CD4-positive, CD25-positive, alpha-beta regulatory T cell (primary cell): Measurements from ENCODE around the gene MEGF6. TPM values are rescaled to one million over a fixed set of nuclear protein-coding genes. Genes with fewer than 3 reads are reported as not detected.

ENCODE experiments used
- ATAC-seq, 2 donors: fragments of 150-1000 bp; cut with Tn5 transposase; one replicate each; pipeline ENCODE4 v1.10.0; 2021; ENCODE audit warnings: low read depth in 2 of 2, moderate number of reproducible peaks in 2 of 2, moderate library complexity in 1 of 2
- DNase-seq, 3 donors: peaks; one replicate each; pipeline versions ENCODE4 v3.0.0 to v3.0.0-alpha.2; 2012 to 2022; ENCODE audit warnings: mixed read lengths in 1 of 3
- H3K27ac ChIP-seq: one replicate; pipeline ENCODE4 v1.7.0; 2013; ENCODE audit warnings: mild to moderate bottlenecking, low read length; ENCODE audit not compliant: insufficient read depth, poor library complexity, severe bottlenecking
- H3K27me3 ChIP-seq: one replicate; pipeline ENCODE4 v1.7.0; 2013; ENCODE audit warnings: low read length; ENCODE audit not compliant: control insufficient read depth, insufficient read depth
- H3K36me3 ChIP-seq: one replicate; pipeline ENCODE4 v1.7.0; 2013; ENCODE audit warnings: mild to moderate bottlenecking, low read length, moderate library complexity; ENCODE audit not compliant: control insufficient read depth, insufficient read depth
- H3K4me1 ChIP-seq: 2 replicates; pipeline ENCODE4 v1.7.0; 2013; ENCODE audit warnings: mild to moderate bottlenecking, low read length; ENCODE audit not compliant: insufficient read depth, control insufficient read depth, poor library complexity, severe bottlenecking
- H3K4me3 ChIP-seq: one replicate; pipeline ENCODE4 v1.7.0; 2013; ENCODE audit warnings: low read depth, mild to moderate bottlenecking, low read length, moderate library complexity
- H3K9me3 ChIP-seq, 2 experiments: 1 replicate in 1 of 2; 2 replicates in 1 of 2; pipeline ENCODE4 v1.7.0; 2013; ENCODE audit warnings: low read length in 2 of 2, mild to moderate bottlenecking in 1 of 2, moderate library complexity in 1 of 2; ENCODE audit not compliant: control insufficient read depth in 2 of 2
- H3K27ac Mint-ChIP-seq, 3 donors: one replicate each; pipeline ENCODE4 v1.8.0; 2020 to 2022; ENCODE audit warnings: mild to moderate bottlenecking in 3 of 3, mixed read lengths in 3 of 3, moderate library complexity in 2 of 3
- H3K27me3 Mint-ChIP-seq: one replicate; pipeline ENCODE4 v1.8.0; 2022; ENCODE audit warnings: mild to moderate bottlenecking, mixed read lengths
- H3K36me3 Mint-ChIP-seq: one replicate; pipeline ENCODE4 v1.8.0; 2020; ENCODE audit warnings: mixed read lengths
- H3K4me1 Mint-ChIP-seq, 4 donors: one replicate each; pipeline ENCODE4 v1.8.0; 2020 to 2022; ENCODE audit warnings: mixed read lengths in 4 of 4, mild to moderate bottlenecking in 1 of 4
- H3K4me3 Mint-ChIP-seq, 4 donors: one replicate each; pipeline ENCODE4 v1.8.0; 2020 to 2022; ENCODE audit warnings: mild to moderate bottlenecking in 4 of 4, mixed read lengths in 4 of 4, moderate library complexity in 3 of 4
- H3K9me3 Mint-ChIP-seq, 7 donors: one replicate each; pipeline ENCODE4 v1.8.0; 2020 to 2022; ENCODE audit warnings: mixed read lengths in 7 of 7, mild to moderate bottlenecking in 3 of 7, moderate library complexity in 2 of 7
- polyA plus RNA-seq, 4 donors: library from polyadenylated mRNA; unstranded; fragments of 300-500 nt; fragmentation: Illumina TruSeq; gene quantifications; one replicate each; pipeline ENCODE4 v1.2.3, GENCODE V29; 2021
- total RNA-seq: library from RNA; stranded (reverse); gene quantifications from one replicate; pipeline ENCODE4 v1.2.3, GENCODE V29; 2022

Gene MEGF6
- total and polyA plus RNA-seq, 5 donors from 2014 or later: 4.7 to 123 (median 6.8) TPM

- Histone ChIP-seq H3K27ac (peak within 1 kb of the TSS; percentile 41), H3K36me3 (peaks cover 24% of the 10 kb centered on the region), H3K9me3 (no peaks in the 10 kb centered on the region), H3K4me3 (peak within 1 kb of the TSS; percentile 77), H3K27me3 (peaks cover 4% of the 10 kb centered on the region), H3K4me1 (peaks cover 38% of the 10 kb centered on the region)
- H3K36me3 Mint-ChIP-seq: peaks cover 14% of the 10 kb centered on the region
- peak within 1 kb of the TSS; percentile 85 to 91 (median 88) for H3K4me3 Mint-ChIP-seq
- DNase-seq (peak; percentile 85 to 95 (median 86)), ATAC-seq (peak; percentile 96 to 98)
- H3K27me3 Mint-ChIP-seq: peaks cover 30% of the 10 kb centered on the region
- H3K27ac Mint-ChIP-seq: peak within 1 kb of the TSS in 2 of 3 donors; percentile 26 to 47
- peaks cover 0 to 4% (median 0%) of the 10 kb centered on the region in 7 donors for H3K9me3 Mint-ChIP-seq
- H3K4me1 Mint-ChIP-seq: peaks cover 8 to 28% (median 24%) of the 10 kb centered on the region in 4 donors
Observed at GRCh38 chr1:3649342-3650247, 38.3 kb upstream of the MEGF6 start, which contains the start of gene WRAP73. WRAP73 (minus strand) TSS chr1:3650103; CDS start chr1:3649999, 104 bp downstream.

GRCh38 chr1:3646596-3646995 lies 35.3 kb upstream of the MEGF6 start:
- peaks cover 30% of the 10 kb centered on the region for H3K36me3 ChIP-seq
- H3K9me3 ChIP-seq: no peaks in the 10 kb centered on the region
- peaks cover 25% of the 10 kb centered on the region for H3K4me1 ChIP-seq
- no peaks in the 10 kb centered on the region for H3K27me3 ChIP-seq
- H3K4me1 Mint-ChIP-seq: peaks cover 8 to 28% (median 22%) of the 10 kb centered on the region in 4 donors
- DNase-seq (no peak), ATAC-seq (no peak)
- peaks cover 30% of the 10 kb centered on the region for H3K36me3 Mint-ChIP-seq
- no peak overlapping the region for H3K4me3 ChIP-seq
- H3K27ac Mint-ChIP-seq: no peak overlapping the region
- peaks cover 15% of the 10 kb centered on the region for H3K27me3 Mint-ChIP-seq
- H3K4me3 Mint-ChIP-seq: peak overlapping the region in 2 of 4 donors; percentile 34 to 65
- peaks cover 0 to 2% (median 0%) of the 10 kb centered on the region in 7 donors for H3K9me3 Mint-ChIP-seq
- no peak overlapping the region for H3K27ac ChIP-seq

- Mint-ChIP-seq H3K36me3 (peaks cover 31% of the 10 kb centered on the region), H3K27ac (peak overlapping the region in 1 of 3 donors; percentile 11)
Observed at GRCh38 chr1:3645666-3646355, 34.5 kb upstream of the MEGF6 start.

GRCh38 chr1:3645247-3645646 lies 33.9 kb upstream of the MEGF6 start:
- H3K4me3 Mint-ChIP-seq: no peak overlapping the region
- H3K4me1 ChIP-seq: peaks cover 12% of the 10 kb centered on the region
- H3K36me3 ChIP-seq: peaks cover 36% of the 10 kb centered on the region
- no peak overlapping the region for H3K27ac ChIP-seq
- peaks cover 4 to 22% (median 20%) of the 10 kb centered on the region in 4 donors for H3K4me1 Mint-ChIP-seq
- H3K27me3 ChIP-seq: no peaks in the 10 kb centered on the region
- H3K27me3 Mint-ChIP-seq: peaks cover 5% of the 10 kb centered on the region
- peaks cover 31% of the 10 kb centered on the region for H3K36me3 Mint-ChIP-seq
- DNase-seq: no peak
- H3K4me3 ChIP-seq: no peak overlapping the region
- H3K27ac Mint-ChIP-seq: no peak overlapping the region
- no peaks in the 10 kb centered on the region for H3K9me3 ChIP-seq
- peaks cover 0 to 2% (median 0%) of the 10 kb centered on the region in 7 donors for H3K9me3 Mint-ChIP-seq
- ATAC-seq: no peak

More at GRCh38 chr1:3645666-3646355, 34.5 kb upstream of the MEGF6 start:
- Histone ChIP-seq H3K4me1 (peaks cover 17% of the 10 kb centered on the region), H3K36me3 (peaks cover 36% of the 10 kb centered on the region), H3K27ac (no peak overlapping the region), H3K4me3 (no peak overlapping the region), H3K9me3 (no peaks in the 10 kb centered on the region), H3K27me3 (no peaks in the 10 kb centered on the region)
- ATAC-seq (no peak), DNase-seq (no peak)
- H3K9me3 Mint-ChIP-seq: peaks cover 0 to 2% (median 0%) of the 10 kb centered on the region in 7 donors
- peak overlapping the region in 1 of 4 donors; percentile 4 for H3K4me3 Mint-ChIP-seq
- peaks cover 10% of the 10 kb centered on the region for H3K27me3 Mint-ChIP-seq
- H3K4me1 Mint-ChIP-seq: peaks cover 8 to 25% (median 21%) of the 10 kb centered on the region in 4 donors

- H3K36me3 Mint-ChIP-seq: peaks cover 31% of the 10 kb centered on the region
Observed at GRCh38 chr1:3644273-3644672, 33.0 kb upstream of the MEGF6 start.

GRCh38 chr1:3642919-3643675 lies 31.8 kb upstream of the MEGF6 start:
- Mint-ChIP-seq H3K36me3 (peaks cover 39% of the 10 kb centered on the region), H3K27ac (no peak overlapping the region)

More at GRCh38 chr1:3644273-3644672, 33.0 kb upstream of the MEGF6 start:
- no peak overlapping the region for H3K27ac ChIP-seq
- ATAC-seq (no peak), DNase-seq (no peak)
- H3K36me3 ChIP-seq: peaks cover 41% of the 10 kb centered on the region
- Mint-ChIP-seq H3K9me3 (no peaks in the 10 kb centered on the region), H3K27ac (no peak overlapping the region), H3K27me3 (no peaks in the 10 kb centered on the region), H3K4me1 (peaks cover 0 to 19% (median 17%) of the 10 kb centered on the region in 4 donors), H3K4me3 (no peak overlapping the region)
- H3K4me3 ChIP-seq: no peak overlapping the region
- H3K4me1 ChIP-seq: peaks cover 7% of the 10 kb centered on the region
- no peaks in the 10 kb centered on the region for H3K27me3 ChIP-seq
- no peaks in the 10 kb centered on the region for H3K9me3 ChIP-seq

GRCh38 chr1:3641816-3642215 lies 30.5 kb upstream of the MEGF6 start:
- Histone ChIP-seq H3K36me3 (peaks cover 55% of the 10 kb centered on the region), H3K4me3 (no peak overlapping the region), H3K9me3 (no peaks in the 10 kb centered on the region), H3K4me1 (no peaks in the 10 kb centered on the region), H3K27me3 (no peaks in the 10 kb centered on the region), H3K27ac (no peak overlapping the region)
- no peak for ATAC-seq
- H3K4me3 Mint-ChIP-seq: peak overlapping the region in 1 of 4 donors; percentile 29
- peaks cover 0 to 2% (median 0%) of the 10 kb centered on the region in 4 donors for H3K4me1 Mint-ChIP-seq
- H3K27me3 Mint-ChIP-seq: no peaks in the 10 kb centered on the region
- no peak overlapping the region for H3K27ac Mint-ChIP-seq
- DNase-seq: no peak
- peaks cover 47% of the 10 kb centered on the region for H3K36me3 Mint-ChIP-seq
- no peaks in the 10 kb centered on the region for H3K9me3 Mint-ChIP-seq

More at GRCh38 chr1:3642919-3643675, 31.8 kb upstream of the MEGF6 start:
- H3K4me3 Mint-ChIP-seq: no peak overlapping the region
- H3K27me3 ChIP-seq: no peaks in the 10 kb centered on the region
- DNase-seq (no peak), ATAC-seq (no peak)
- H3K27ac ChIP-seq: no peak overlapping the region
- no peaks in the 10 kb centered on the region for H3K27me3 Mint-ChIP-seq
- no peaks in the 10 kb centered on the region for H3K4me1 ChIP-seq
- H3K9me3 Mint-ChIP-seq: no peaks in the 10 kb centered on the region
- H3K4me1 Mint-ChIP-seq: peaks cover 0 to 9% (median 7%) of the 10 kb centered on the region in 4 donors
- no peaks in the 10 kb centered on the region for H3K9me3 ChIP-seq
- no peak overlapping the region for H3K4me3 ChIP-seq
- H3K36me3 ChIP-seq: peaks cover 51% of the 10 kb centered on the region
